GM18498 (cell line): Measurements from ENCODE around the gene HEY2.
"Not testable (repeated sequence)": the region's sequence is repeated elsewhere in the genome, so short reads cannot be mapped to it uniquely, and the experiment has no call there.

Source experiments
- ATAC-seq: cut with Tn5 transposase; IDR thresholded peaks from one replicate; pipeline ENCODE4 v1.9.1; 2021; ENCODE audit warnings: mild to moderate bottlenecking, moderate library complexity; ENCODE audit not compliant: unreplicated experiment

Gene HEY2

DNA sequence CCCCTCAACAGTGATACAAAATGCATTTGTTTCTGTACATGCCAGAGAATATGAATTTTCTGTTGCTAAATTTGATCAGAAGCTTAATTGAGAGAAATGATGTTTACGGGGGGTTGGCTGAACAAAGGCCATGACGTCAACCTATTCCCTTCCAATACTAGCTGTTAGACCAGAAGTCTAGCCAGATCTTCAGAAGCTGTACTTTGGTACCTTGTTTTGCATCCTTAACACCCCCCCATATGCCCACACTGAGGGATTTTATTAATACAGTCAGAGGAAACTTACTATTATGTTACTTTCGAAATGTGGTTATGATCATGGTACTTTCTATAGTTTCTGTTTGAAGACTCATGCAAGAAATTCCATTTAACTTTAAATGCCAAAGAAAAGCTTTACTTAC, 44.4 kb downstream of the HEY2 start:
- ATAC-seq: no peak

DNA sequence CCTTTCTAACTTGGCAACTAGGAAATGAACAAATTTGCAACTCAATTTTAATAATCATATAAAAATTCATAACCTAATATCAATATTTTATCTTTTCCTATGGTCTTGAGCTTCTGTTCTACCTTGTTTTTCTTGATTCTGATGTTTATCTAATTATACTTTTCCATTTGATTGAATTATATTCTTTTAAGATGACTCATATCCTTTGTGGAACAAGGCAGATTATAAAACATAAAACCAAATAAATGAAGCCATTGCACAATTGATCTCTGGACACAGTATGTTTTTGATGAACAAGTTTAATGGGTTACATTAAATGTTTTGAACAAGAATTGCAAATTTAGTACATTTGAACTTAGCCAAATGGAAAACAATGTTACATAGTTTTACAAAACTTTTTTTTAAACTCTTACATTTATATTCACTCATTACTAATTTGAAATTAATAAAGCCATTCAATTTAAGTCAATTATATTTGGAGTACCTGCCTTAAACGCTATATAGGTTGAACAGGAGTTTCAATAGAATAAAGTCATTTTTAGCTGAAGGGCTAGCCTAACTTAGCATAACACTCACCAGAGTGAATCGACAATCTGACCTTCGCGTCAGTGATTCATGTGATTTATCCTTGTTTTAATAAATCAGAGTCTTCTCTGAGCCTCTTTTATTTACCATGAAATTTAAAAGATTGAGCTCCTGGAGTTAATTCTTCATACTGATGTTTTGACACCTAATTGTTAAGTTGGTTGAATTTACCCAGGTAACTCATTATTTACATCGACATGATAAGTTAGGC, 45.1 kb downstream of the HEY2 start:
- no peak for ATAC-seq

DNA sequence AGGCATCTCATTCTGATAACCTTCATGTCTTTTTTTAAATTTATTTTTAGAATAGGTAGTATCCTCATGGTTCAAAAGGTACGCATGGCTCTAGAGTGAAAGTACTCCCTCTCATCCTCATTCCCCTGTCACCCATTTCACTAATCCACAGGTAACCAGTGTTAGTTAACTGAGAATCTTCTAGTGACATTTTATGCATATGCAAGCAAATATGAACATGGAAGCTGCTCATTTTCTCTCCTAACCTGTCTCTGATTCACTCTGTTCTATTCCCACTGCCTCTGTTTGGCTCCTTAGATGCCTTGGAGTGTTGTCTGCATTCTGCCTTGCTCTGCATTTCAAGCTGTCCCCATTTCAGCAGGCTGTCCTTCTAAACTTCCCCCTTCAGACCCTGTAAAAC, 45.9 kb downstream of the HEY2 start:
- ATAC-seq: no peak

DNA sequence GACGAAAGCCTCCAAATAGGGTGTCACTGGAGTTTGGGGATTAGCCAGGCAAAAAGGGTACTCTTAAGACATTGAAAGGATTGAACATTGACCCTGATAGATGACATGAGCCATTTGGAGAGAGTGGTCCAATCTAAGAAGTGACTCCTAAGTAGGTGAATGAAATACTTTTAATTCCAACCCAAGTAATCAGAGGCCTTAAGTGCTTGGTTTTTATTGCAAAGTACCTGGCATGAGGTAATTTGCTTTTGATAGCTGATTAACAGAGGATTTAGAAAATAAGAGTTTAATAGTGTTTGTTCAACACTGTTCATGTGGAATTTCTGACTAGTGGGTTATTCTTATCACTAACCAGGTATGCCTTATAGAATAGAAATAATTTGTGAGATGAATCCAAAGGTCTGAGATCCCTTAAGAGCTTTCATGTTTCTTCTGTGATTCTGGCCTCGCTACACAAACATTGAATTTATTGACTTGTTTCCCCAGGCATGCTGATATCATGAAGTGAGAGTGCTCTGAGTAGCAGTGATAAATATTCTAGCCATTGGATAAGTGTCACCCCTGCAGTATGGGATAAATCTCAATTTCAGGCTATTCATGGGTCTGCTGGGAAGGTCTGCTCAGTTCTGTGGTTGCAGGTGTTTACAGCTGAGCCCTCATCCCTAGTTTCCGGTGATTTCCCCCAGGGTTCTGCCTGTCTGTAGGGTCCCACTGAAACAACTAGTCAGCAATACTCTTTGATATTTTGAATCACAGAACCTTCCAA, 47.9 kb downstream of the HEY2 start:
- no peak for ATAC-seq

DNA sequence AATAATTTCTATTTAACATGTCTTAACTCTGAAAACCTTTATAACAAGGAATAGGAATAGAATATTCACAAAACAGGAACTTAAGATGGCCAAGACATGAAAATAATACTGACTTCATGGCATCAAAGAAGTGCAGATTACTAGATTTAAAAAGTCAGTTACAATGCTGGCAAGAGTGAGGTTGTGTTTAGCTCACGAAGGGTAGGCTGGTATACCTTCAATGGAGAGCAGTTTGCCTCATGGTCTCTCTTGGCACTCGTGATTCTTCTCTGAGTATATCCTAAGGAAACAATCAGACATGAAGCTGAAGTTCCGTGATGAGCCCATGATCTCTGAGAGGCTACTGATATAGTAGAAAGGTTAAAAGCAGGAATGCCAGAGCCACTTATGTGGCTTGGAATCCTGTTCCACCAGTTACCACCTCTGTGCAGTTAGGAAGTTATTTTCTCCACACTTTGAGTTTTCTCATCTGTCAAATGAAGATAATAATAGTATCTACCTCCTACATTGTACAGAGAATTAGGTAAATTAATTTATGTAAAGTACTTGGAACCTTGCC, 48.5 kb downstream of the HEY2 start:
- ATAC-seq: no peak

DNA sequence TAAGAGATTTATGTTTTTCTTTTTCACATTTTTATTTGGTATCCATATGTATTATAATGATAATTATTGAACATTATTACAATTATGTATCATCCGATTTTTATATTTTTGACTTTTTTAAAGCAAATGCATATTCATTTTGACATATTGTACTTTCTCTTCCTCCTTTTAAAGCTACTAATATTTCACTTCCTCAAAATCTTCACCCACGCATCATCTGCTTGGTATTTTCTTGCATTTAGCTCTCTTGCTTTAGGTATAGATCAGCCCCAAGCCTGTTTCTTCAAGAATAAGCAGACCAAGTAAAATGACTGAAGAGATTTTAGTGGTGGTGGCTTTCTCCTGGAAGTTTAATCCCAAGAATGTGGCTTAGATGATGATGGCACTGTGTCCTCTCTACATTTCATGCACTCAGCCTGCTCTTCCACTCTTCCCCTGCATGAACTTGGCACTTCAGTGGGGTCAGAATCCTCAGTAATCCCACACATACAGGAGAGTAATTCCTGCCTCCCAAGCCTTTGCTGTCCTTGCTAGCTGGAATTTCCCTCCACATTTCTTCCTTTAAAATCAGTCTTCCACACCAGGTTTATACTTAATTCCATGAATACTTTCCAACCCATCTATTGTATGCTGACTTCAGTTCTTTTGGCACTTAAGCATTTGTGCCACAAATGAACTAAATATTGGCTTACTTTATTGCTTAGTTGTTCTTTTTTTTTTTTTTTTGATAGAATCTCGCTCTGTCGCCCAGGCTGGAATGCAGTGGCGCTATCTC, 49.5 kb downstream of the HEY2 start:
- peak; percentile 85 for ATAC-seq

DNA sequence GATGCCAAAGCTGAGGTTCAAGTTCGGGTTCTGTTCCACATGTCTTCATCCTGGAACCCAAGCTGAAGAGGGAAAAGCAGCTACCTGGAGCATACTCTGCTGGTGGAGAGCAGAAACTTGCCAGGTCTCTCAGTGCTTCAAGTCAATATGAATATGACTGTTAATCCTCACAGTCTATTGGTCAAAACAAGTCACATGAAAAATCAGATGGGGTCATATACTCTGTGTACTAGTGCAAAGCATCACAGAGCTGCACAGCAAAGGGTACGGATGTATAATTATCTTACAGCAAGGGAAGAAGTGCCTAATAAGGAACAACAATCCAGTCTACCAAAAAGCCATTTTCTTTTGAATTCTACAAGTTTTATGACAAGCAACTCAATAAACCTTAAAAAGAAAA, 53.0 kb downstream of the HEY2 start:
- no peak for ATAC-seq

DNA sequence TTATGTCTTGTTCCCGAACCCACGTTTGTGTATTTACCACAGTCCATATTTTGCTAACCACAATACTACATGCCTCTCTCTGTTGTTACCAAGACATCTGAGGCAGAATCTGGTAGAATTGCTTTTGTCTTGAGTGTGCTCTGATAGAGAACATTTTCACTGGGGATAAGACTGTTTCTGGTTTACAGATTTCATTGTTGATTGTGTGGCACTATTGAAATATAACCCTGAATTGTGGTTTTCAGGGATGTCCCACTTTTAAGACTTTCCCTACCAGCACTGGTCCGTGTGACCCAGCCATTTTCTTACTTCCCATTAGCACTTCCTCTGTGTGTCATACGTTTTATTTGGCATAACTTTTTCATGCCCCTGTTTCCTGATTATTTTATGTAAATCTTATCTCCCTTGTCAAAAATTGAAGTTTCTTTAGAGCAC, 53.5 kb downstream of the HEY2 start:
- no peak for ATAC-seq

DNA sequence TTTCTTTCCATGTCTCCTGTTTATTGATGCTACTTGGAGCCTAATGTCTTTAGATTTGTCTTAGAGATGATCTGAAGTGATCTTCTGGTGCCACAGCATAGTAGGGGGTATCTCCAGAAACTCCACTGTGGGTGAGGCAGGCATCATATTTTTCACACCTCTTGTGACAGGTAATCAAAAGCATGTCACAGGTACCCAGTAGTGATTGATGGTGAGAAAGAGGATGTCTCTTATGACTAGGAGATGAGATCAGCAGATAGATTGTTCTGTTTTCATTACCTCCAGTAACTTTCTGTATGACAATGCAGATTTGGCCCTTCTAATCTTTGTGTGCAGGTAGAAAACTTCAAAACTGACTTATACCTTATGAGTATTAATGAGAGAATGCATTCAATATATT, 54.8 kb downstream of the HEY2 start:
- ATAC-seq: peak; percentile 62

DNA sequence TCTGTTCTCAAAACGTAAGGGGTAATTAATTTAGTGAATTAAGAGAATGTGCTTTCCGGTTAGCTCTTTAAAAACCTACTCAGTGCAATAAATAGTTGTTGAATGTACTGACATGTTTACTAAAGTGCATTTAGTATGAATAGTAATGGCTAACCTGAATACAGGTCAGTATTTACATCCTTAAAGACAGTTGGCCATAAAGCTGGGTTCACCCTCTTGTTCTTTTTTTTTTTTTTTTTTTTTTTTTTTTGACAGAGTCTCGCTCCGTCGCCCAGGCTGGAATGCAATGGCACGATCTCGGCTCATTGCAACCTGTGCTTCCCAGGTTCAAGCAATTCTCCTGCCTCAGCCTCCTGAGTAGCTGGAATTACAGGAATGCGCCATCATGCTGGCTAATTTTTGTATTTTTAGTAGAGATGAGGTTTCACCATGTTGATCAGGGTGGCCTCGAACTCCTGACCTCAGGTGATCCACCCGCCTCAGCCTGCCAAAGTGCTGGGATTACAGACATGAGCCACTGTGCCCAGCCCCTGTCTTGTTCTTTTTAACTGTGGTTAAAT, 55.5 kb downstream of the HEY2 start:
- not testable (repeated sequence) for ATAC-seq

DNA sequence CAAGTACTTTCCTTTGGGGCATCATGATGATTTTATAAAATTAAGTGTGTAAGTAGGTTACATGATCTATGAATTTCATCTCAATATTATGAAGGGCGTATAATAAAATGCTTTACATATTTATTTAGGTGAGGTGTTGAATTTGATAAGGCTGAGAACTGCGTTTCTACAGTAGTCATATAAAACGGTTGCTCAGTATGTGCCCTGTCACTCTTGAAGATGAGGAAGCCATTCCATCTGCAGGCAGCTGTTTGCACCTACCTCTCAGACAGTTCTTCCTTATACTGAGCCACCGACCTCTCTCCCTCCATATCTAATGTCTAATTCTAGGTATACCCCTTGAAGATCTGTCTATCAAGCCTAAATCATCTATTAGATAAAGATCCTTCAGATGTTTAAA, 57.4 kb downstream of the HEY2 start:
- ATAC-seq: no peak

DNA sequence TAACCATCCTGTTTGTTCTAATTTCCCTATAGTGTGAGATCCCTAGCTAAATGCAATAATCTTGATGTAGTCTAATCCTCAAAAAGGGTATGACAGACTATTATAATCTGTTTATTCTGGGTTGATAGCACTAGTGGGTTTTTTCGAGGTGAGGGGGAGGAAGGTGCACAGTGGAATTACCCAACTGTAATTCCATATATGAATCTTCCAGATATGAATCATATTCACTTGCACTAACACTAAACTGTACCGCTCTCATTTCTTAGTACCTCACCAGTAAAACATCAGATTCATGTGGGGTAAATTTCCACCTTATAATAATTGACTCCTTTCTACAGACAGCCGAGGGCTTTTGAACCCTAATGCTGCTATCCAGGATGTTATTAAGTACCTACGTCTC, 57.9 kb downstream of the HEY2 start:
- no peak for ATAC-seq

DNA sequence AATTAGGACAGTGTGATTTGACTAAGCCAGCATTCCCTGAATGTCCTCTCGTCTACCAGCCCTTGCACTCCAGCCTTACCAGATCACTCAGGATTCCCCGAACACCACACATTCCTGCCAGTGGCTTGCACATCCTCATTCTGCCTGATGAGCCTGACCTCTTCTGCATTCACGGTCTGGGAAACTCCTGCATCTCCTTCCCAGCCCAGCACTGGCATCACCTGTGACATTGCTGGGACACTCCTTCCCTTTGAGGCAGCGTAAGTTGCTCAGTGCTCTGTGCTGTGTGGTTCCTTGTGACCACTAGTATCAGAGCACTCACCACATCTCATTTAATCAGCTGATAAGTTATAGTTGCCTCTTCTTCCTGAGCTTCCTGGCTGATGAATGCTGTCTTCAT, 58.6 kb downstream of the HEY2 start:
- ATAC-seq: no peak

DNA sequence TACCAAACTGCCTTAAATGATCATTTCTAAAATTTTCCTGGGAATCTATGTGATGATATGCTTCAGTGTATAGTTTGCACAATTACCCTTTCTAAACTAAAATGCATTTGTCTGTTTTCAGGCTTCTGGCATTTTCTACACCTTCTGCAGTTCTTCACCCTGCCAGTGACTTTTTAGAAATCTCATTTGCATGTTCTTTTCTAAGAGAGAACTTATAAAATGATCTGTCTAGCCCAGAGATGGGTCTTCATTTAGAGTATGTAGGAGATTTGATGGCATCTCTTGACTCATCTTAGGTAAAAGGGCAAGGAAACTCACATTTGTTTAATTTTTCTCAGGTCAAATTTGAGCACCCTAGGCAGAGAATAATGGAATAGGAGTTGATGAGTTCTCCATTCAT, 59.2 kb downstream of the HEY2 start:
- ATAC-seq: no peak

DNA sequence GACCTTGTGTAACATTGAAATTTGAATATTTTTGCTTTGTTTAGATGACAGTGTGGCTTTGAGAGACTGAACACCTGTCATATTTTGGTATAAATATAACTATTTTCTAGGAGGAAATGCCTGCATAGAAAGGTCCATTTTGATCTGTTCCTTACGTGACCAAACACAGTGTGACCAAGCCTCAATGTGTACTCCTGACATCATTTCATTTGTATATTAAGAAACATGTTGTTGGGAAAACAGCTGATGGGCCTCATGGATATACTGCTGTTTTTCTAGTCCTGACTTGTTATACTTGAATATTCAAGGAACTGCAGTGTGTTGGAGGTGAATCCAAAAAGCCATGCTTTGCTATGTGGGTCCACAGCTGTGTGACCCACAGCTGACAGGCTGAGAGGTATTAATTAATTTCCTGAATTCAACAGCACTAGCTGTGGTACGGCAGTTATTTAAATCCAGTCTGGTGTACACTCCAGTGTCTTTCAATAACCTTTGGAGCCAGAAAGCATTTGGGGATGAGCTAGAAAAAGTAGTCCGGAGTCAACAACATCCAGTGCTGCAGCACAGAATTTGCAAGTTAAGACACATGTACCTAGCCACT, 60.2 kb downstream of the HEY2 start:
- ATAC-seq: no peak

DNA sequence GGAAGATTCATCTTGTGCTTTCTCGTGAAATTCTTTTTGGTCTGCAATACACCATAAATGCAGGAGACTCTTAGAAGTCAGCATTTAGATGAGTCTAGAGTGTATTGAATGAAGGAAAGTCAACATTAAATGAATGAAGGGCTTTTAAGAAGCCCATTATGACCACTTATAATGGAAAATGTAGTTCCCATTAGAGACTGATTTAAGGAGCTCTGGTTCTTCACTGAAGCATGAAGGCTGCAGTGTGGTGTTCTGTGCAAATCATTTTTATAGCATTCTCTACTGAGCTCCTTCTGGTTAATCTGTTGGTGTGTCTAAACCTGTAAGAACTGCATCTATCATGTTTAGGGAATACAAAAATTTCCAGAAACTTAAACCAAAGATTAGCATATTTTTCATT, 61.0 kb downstream of the HEY2 start:
- no peak for ATAC-seq
